NCI-H510A treated with DMSO at 0.1 percent for 48 hours (cell line): ENCODE data around the gene NFAM1.

Experiments used
- DNase-seq: peaks from one replicate; lab custom pipeline; 2025; lab: John Stamatoyannopoulos, UW

NFAM1 gene, protein sequence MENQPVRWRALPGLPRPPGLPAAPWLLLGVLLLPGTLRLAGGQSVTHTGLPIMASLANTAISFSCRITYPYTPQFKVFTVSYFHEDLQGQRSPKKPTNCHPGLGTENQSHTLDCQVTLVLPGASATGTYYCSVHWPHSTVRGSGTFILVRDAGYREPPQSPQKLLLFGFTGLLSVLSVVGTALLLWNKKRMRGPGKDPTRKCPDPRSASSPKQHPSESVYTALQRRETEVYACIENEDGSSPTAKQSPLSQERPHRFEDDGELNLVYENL

DNA sequence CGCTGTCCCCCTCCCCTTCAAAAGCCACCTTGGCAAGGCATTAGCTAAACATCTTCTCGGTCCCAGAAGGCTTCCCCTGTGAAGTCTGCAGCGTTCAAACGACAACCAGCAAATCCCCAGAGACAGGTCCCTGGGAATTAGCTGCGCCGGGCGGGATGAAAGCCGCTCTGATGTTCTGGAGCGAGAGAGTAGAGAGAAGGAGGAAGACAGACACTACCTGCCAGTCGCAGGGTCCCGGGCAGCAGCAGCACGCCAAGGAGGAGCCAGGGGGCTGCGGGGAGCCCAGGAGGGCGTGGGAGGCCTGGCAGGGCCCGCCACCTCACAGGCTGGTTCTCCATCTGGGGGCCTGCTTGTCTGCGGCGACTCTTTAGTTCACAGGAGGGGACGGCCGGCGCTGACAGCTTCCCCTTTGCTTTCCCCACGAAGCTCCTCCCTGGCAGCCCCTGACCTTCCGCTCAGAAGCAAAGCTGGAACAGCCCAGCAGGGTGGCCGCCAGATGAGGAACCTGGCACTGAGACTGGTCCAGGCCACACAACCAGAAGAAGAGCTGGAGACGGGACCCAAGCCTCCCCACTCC, at the start of gene NFAM1:
Gene NFAM1, minus strand, starts transcription at position 384 of the 577 bp plus-strand sequence. Its CDS starts 46 bp downstream, at position 338.
- no peak for DNase-seq

DNA sequence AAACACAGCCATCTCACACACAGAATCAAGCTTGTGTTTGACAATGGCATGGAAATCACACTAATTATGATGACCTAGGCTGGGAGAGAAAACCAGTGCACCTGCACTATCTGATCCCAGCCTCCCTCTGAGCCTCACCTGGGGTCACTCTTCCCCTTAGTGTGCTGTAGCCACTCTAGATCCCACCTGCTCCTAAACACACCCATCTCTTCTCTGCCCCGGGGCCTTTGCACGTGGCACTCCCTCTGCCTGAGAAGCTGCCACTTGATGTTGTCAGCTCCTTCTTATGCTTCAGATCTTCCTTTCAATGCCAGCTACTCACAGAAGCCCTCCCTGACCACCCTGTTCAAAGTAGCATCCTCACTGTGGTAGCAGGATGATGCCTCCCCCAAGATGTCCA, 42.9 kb upstream of the NFAM1 start:
- no peak for DNase-seq

DNA sequence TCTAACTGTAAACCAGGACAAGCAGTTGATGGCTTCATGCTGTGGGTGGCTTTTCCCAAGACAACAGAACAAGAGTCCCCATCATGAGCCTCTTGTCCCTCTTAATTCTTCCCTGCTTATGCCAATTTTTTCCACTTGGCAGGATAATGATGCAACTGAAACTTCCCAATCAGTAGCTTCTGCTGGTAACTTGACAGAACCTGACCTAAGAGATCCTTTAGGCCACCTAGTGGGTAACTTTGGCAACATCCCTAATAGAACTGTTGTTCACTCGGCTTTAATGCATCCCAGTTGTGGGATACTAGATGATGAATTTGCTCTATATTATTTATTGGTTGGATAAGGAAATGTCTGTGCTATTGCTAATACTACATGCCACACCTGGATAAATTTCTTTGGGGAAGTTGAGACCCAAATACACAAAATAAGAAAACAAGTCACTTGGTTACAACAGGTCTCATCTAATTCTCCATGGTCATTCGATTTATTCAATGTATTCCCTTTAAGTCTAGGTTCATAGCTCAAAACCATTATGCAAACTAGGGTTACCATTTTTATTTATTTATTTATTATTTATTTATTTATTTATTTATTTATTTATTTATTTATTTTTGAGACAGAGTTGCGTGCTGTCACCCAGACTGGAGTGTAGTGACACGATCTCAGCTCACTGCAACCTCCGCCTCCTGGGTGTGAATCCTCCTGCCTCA, 41.4 kb upstream of the NFAM1 start:
- peak; percentile 46 for DNase-seq

DNA sequence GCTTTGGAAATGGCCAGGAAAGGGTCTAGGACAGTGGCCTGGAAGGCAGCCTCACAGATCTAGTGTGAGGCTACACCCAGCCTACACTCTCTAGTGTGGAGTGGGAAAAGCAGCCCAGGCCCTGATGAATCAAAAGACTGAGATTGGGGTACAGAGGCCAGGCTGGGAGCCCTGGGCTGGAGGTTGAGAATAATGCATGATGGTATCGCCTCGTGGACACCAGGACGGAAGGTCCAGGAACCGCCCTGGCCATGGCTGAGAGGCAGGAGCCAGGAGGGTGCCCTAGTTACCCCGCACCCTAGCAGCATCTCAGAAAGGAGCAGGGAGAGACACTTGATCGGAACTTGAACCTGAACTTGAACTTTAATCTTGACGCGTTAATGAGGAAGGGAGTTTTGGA, 40.5 kb upstream of the NFAM1 start:
- no peak for DNase-seq

DNA sequence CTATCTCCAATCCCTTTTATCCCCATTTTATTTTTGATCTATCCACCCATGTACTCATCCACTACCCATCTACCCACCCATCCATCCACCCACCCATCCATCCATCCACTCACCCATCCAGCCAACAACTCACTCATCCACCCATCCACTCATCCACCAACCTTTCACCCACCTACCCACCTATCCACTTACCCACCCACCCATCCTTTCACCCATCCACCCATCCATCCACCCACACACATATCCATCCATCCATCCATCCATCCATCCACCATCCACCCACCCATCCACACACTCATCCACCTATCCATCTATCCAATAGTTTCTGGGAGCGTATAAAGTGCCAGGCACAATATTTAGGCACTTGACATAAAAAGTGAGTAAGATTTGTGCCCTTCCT, 39.2 kb upstream of the NFAM1 start:
- DNase-seq = no peak

DNA sequence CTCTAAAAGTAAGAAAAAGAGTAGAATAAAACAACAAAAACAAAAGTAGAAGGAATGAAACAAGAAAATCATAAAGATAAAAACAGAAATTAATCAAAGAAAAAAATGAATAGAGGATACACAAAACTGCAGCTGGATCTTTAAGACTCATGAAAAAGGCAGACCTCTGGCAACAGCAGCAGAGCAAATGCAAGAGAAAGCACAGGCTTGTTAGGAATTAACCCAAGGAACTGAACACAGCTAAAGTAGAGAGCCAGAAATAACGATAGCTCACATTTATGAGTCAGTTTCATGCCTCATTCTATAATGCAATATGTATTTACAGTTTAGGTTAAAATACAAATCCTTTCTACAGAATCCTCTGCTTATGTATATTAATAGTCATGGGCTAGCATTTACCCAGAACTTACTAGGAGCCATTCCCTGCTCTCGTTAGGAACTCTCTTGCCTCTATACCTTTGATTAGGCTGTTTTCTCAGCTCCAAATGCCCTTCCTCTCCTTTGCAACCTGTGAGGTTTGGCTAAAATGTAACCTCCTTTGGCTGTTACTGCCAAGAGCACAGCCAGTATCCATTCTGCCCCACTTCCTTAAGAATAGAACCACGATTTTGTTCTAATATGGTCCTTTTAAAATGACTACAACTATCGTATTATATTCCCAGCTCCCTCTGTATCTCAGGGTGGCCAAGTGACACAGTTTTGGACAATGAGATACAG, 38.3 kb upstream of the NFAM1 start:
- DNase-seq = no peak

DNA sequence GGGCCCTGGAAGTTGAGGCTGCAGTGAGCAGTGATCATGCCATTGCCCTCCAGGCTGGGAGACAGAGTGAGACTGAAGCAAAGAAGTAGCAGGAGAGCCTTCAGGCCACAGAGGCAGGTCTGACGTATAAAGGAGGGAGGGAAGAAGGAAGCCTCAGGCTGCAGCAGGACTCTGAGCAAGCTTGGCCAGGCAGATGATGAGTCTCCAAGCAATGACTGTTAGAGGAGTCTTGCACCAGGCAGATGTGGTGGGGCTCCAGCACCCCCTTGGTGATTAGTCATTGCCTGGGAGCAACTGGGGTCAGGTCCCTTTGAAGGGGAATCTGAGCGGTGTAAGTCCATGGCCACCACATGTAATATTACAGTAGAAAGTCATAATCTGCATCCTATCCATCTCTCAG, 36.6 kb upstream of the NFAM1 start:
- no peak for DNase-seq

DNA sequence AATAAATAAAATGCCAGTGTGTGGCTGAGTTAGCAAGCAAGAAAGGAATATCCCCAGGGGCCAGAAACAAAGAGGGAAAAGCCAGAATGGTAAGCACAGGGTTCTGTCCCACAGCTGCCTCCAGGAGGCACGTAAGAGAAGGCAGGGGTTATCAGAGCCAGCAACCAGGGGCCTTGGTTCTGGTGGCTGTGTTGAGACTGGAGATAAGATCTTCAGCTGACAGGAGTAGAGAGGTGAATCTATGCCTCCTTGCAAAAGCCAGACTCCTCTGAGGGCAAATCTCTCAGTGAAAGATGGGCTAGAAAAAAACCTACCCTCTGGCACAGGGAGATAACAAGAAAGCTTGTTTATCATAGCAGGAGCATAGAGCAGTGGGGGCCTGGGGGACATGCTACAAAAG, 29.8 kb upstream of the NFAM1 start:
- DNase-seq = peak; percentile 45

DNA sequence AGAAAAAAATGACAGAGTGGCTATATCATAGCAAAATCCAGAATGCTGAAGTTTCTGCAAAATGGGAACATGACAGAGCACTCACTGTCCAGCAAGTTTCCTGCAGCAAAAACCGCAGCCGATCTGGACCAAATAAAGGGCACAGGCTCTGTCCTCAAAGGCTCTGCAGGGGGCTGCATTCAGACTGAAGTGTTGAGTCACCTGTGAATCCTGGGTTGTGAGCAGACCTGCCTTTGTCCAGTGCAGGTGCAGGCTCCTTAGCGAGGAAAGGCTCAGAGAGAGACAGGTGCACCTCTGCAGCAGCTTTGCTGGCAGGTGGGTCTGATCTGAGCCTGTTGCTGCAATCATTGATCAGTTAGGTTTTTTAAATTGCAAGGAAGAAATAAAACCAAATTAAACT, 29.3 kb upstream of the NFAM1 start:
- peak; percentile 78 for DNase-seq

DNA sequence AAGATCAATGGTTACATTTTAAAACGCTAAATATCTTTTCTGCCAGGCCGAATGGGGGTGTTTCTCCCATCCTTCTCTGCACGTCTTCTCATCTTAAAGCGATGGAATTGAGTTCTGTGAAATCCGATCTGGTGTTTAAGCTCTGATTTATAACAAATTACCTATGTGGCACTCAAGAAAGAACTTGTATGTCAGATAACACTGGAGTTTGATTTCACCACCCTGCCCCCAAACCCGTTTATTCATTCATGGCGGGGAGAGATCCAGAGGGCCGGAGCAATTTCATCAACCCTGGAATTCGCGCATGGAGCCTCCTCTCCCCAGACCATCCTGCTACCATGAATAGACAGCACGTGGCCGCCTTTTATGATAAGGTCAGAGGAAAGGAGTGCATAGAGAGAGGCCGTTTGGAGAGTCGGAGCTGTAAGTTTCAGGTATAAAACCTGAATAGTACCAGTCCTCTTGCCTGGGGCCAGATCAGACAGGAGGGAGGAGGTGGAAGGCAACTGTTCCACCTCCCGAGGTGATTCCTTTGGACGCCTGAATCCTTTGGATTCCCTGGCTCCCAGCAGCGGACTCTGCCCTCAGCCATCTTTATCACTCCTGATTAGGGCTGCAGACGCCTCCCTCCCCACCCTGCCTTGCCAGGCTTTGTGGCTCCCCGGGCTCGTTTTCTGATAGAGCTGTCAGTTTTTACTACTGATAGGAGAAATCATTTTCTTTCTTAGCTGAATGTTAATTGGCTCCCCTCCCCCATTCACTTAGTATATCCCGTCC, 27.3 kb upstream of the NFAM1 start:
- DNase-seq = no peak

DNA sequence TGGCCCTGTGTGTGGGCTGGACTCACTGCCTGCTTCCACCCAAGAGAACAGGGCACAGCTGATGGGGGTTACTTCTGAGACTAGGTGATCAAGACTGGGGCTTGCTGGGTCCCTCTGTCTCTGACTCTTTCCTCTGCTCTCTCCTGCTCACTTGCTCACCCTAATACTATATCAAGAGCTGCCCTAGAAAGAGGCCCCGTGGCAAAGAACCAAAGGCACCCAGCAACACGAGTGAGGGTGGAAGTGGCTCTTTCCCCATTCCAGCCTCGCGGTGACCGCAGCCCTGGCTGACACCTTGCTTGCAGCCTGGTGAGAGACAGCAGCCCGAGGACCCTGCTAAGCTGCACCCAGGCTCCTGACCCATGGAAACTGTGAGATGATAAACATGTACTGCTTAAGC, 20.7 kb upstream of the NFAM1 start:
- no peak for DNase-seq

DNA sequence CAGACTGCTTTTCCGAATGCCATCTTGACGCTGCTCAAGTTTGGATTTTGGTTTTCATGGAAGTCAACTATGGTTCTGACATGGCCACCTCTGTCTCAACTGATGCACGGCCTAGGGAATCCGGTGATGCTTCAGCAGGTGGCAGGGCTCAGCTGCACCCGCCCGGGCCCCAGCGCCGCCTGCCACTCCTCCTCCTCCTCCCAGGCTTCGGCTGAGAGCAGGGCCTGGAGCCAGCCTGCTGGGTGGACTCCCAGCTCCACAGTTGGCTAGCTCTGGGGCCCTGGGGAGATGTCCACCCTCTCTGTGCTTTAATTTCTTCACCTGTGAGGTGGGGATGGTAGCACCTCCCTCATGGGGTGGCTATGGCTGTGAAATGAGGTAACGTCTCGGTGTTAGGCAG, 20.3 kb upstream of the NFAM1 start:
- DNase-seq = no peak

DNA sequence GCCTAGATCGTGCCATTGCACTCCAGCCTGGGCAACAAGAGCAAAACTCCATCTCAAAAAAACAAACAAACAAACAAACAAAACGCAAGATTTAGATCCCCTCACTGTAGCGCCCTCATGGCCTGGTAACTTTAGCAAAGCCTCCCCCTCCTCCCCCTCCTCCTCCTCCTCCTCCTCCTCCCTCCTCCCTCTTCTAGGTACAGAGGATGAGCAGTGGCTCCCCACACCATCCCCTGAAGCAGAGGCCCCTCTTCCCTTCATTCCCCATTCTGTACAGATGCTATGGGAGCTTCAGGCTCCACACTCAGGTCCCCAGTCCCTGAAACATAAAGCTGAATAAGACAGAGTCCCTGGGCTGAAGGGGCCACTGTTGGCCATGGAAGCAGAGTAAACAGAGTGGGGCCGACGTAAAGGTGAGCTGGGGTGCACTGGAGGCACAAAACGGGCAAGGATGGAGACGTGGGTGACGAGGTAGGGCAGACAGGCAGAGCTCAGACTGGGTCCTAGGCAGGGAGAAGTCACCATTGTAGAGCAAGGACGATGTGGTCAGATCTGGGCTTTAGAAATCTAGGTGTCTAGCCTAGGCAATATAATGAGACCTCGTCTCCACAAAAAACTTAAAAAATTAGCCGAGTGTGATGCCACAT, 19.4 kb upstream of the NFAM1 start:
- DNase-seq = no peak

DNA sequence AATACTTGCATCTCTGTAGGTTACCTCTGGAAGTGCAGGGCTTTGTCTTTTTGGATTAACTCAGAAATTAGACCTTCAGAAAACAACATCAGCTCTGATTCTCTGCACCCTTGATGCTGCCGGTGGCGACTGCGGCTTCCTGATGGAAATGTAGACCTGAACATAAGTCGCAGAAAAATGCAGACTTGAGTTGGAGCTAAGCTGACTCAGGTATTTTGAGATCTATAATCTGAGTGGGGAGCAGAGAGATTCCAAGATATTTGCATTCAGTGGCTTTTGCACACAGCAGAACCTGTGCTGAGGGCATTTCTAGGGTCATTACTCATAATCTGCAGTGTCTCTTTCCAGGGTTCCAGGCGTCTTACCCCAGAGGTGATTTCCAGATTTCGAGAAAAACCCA, 18.7 kb upstream of the NFAM1 start:
- no peak for DNase-seq

DNA sequence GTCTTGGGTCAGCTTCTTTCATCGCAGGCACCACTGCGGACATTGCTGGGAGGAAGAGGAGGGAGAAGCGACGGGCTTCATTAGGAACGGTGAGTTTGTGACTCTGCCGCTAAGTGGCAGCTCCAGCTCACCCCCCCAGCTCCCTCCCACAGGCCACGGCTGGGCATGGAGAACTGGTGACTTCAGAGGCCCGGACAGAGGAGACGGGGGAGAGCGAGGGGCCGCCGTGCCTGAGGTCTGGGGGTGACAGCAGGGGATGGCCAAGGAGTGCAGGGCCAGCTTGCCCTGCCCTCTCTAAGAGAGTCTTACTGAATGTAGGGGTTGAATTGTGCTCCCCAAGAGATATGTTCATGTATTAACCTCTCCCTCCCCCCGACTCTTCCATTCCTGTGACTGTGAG, 13.9 kb upstream of the NFAM1 start:
- DNase-seq = no peak

DNA sequence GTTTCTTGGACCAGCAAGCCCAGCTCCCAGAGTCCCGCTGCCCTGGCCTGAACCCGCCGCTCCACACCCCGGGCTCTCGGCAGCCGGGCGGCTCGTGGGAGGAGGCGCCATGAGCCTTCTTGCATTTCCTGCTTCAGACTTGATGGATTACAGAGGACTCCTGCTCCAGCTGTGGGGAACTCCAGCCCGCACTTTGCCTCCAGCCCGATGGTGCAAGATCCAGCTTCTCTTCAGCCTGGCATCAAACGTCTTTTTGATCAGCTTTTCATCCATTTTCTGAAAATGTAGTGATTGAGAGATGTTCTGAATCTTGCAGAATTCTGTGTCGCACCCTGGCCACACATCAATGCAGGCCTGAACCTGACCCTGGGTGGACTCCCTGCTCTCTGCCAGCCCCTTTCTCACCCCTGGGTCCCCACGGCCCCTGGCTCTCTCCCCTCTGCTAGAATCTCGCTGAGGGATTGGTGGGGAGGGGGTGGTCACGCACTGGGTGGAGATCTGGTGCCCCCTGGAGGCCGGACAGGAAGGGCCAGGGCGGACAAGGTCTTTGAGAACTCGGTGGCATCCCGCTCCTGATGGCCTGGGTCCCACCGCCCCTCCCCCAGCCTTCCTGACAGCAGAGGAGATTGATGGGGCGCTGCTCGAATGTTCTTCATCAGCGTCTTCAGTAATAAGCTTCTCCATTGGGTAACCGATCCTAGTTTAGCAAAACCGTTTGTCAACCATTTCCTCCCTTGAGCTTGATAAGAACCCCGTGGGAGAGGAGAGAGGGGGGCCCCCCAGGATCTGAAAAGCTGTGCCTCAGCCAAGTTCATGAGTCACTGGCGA, 12.1 kb upstream of the NFAM1 start:
- DNase-seq = peak; percentile 82

DNA sequence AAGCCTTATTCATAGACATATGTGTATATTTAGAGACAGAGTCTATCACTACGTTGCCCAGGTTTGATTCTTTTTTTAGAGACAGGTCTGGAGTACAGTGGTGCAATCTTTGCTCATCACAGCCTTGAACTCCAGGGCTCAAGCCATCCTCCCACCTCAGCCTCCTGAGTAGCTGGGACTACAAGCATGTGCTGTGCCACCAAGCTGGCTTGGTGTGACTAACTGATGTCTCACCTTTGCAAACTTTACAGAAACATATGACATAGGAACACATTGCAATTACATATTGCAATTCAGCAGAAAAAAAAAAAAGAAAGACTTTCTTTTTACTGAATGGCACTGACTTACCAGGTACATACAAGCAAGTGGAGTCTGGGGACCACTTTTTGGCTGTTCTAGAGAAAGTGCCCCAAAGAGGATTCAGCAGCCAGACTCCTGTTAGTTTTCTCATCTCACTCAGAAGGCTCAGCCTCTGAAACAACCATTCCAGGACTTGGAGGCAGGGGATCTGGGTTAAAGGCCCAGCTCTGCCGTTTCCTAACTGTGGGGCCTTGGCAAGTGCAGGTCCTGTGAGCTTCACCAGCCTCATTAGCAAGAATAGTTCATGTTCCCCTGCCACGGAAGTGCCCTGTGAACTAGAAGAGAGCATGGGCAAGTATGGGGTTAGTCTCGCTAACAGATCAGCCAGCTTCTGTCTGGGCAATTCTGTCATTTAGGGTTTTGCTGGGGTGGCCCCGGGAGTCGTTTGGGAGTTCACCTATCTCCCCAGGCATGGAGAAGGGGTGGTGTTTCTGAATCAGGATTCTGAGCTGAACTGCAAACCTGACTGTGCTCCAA, 11.3 kb upstream of the NFAM1 start:
- no peak for DNase-seq

DNA sequence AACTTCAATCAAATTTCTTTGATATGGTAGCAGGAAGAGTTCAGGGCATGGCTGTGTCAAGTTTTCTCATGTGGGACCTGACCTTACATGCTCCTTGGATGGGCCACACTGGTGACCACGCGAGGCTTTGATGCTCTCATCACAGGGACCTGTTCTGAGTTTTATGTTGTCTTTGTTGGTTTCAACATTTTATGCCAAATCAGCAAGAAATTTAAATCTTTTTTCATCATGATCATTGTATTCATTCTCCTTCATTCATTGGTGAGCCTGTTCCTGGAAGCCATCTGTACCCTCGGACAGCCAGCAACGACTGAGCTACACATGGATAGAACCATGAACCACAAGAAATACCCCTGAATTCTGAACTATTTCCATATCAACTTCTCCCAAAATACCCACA, 10.5 kb upstream of the NFAM1 start:
- DNase-seq = no peak

DNA sequence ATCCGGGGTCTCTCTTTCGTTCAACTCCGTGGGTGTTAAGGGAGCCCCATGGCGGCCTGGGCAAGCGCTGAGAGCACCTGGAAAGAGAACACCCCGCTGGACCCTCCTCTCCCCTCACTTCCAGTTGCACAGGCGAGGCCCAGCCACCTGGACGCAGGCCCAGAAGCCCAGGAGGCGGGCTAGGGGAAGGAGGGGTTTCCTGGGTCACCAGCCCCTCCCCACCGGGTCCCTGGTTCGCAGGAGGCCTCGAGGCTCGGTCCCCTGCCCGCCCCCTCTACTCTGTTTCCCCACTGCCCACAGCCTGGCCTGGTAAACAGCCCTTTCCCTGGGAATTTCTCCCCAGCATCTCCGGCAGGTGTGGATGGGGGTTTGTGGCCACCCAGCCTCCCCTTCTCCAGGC, 8.5 kb upstream of the NFAM1 start:
- no peak for DNase-seq
